ENCODE measurements around the gene DACT1.

The DACT1 gene

GRCh38 chr14:58636129-58636528 lies 1.6 kb upstream of the DACT1 start:
- no peak for DNase-seq (ENCODE audit: low read depth)

- no peak for DNase-seq (ENCODE audit: low read depth)
These were observed 747 bp upstream of the DACT1 start for GRCh38 chr14:58637040-58637390.

GRCh38 chr14:58638231-58639197 lies 752 bp downstream of the DACT1 start:
- no peak for DNase-seq (ENCODE audit: low read depth)

- DNase-seq (ENCODE audit: low read depth), result no peak
These were observed 1.4 kb downstream of the DACT1 start for GRCh38 chr14:58639198-58639565.

GRCh38 chr14:58639842-58640484 lies 2.2 kb downstream of the DACT1 start:
- peak; percentile 50 for DNase-seq (ENCODE audit: low read depth)

- no peak for DNase-seq (ENCODE audit: low read depth)
These were observed 3.2 kb downstream of the DACT1 start for GRCh38 chr14:58640959-58641358.

GRCh38 chr14:58641509-58641908 lies 3.7 kb downstream of the DACT1 start:
- DNase-seq (ENCODE audit: low read depth), result no peak

- DNase-seq (ENCODE audit: low read depth), result no peak
These were observed 5.6 kb downstream of the DACT1 start for GRCh38 chr14:58643366-58643765.

GRCh38 chr14:58645641-58646040 lies 7.9 kb downstream of the DACT1 start:
- no peak for DNase-seq (ENCODE audit: low read depth)

- DNase-seq (ENCODE audit: low read depth), result no peak
These were observed 8.7 kb downstream of the DACT1 start for GRCh38 chr14:58646479-58646878.

GRCh38 chr14:58647777-58648176 lies 10.0 kb downstream of the DACT1 start:
- no peak for DNase-seq (ENCODE audit: low read depth)

- DNase-seq (ENCODE audit: low read depth), result no peak
These were observed 13.1 kb downstream of the DACT1 start for GRCh38 chr14:58650857-58651256.

- no peak for DNase-seq (ENCODE audit: low read depth)
These were observed 19.1 kb downstream of the DACT1 start for GRCh38 chr14:58656671-58657411.

GRCh38 chr14:58659061-58659460 lies 21.3 kb downstream of the DACT1 start:
- DNase-seq (ENCODE audit: low read depth), result no peak

- no peak for DNase-seq (ENCODE audit: low read depth)
These were observed 22.1 kb downstream of the DACT1 start for GRCh38 chr14:58659846-58660245.

- no peak for DNase-seq (ENCODE audit: low read depth)
These were observed 22.6 kb downstream of the DACT1 start for GRCh38 chr14:58660407-58660806.

- DNase-seq (ENCODE audit: low read depth), result no peak
These were observed 24.3 kb downstream of the DACT1 start for GRCh38 chr14:58662018-58662417.

- no peak for DNase-seq (ENCODE audit: low read depth)
These were observed 25.0 kb downstream of the DACT1 start for GRCh38 chr14:58662759-58663158.

- peak; percentile 76 for DNase-seq (ENCODE audit: low read depth)
These were observed 25.8 kb downstream of the DACT1 start for GRCh38 chr14:58663494-58664111.

- no peak for DNase-seq (ENCODE audit: low read depth)
These were observed 28.2 kb downstream of the DACT1 start for GRCh38 chr14:58665773-58666500.

GRCh38 chr14:58666737-58667136 lies 29.0 kb downstream of the DACT1 start:
- no peak for DNase-seq (ENCODE audit: low read depth)

- no peak for DNase-seq (ENCODE audit: low read depth)
These were observed 30.1 kb downstream of the DACT1 start for GRCh38 chr14:58667900-58668299.
